NCI-H1417 (cell line): ENCODE data around the gene CIB4.
A peak's percentile ranks its signal among the peaks of the same experiment; 100 is the strongest.

Source experiments
- DNase-seq, 3 experiments: peaks; one replicate each; lab custom pipeline; 2025; lab: John Stamatoyannopoulos, UW

Gene CIB4

DNA sequence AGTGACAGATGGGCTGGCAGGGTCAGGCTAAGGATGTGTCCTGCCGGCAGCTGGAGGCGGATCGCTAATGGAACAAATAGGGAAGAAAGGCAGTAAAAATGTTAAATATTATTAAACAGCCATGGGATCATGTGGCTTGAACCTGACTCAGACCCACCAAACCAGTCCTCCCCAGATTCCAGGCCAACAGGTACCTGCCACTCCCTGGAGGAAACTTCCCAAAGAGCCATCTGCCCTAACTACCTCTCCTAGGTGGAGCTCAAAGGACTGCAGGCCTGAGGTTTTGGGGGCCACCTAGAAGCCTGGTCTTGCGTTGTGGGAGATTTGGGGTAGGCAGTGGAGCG lies 34.3 kb downstream of the CIB4 start:
- DNase-seq: peak in 1 of 3 experiments; percentile 46

DNA sequence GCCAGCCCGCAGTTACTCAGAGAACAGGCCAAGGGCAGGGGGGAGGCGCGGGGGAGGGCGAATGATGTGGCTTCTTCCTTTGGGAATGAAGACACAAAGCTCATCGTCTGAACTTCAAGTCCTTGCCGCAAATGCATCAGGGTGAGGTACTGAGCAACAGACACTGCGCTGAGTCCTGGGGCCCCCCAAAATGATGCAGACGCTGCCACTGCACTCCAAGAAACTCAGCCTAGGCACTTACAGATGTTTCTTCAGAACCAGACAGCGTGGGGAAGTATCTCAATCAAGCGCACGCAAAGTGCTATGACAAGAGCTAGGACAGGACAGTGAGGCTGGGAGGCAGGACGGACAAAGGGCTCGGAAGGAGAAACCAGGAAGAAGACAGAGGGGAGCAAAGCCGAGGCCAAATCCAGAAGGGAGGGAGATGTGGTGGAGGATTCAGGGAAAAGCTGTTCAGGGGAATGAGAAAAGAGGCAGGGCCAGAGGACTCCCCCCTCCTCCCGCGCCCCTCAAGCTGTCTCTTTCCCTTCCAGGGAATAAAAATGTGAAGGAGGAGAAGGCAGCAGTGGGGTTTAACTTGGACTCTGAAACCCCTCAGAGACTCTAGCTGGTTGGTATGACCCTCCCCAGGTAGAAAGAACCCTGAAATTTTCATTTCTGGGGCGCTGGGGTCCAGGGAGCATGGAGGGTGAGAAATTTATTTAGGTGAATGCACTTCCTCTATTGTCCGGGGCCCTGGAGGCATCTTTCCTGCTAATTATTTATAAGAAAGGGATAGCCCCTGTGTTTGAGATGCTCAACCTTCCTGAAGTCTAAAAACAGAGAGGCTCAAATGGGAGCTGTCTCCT lies 34.9 kb downstream of the CIB4 start:
- peak in 1 of 3 experiments; percentile 6 for DNase-seq

DNA sequence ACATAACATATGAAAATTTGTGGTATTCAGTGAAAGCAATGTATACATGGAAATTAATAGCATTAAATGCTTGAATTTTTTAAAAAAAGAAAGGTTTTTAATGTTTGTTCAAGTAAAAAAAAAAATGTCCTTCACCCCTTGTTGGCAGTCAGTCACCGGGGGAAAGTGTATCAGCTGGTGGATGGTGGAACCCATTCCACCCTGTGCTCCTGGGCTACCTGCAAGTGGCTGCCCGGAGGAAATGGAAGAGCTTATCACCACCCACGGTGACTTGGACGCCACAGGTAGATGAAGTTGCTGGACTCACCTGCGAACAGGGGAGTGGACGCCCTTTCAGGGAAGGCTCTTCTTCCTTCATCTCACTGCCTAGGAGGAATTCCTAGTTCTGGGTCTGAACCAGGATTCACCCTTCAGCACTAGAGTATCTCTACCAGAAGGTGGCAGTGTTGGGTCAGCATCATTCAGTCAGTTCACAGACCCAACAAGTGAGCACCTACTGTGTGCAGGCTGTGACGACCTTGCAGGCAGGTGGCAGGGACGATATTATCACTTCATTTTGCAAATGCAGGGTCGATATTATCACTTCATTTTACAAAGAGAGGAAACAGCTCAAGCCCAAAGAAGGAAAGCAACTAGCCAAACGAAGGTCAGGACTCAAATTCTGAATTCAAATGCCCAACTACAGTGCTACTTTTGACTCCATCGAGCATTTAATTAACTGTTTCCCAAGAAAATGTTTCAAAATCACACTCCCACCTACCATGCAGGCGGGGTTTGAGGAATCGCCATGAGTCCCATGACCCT lies 35.8 kb downstream of the CIB4 start:
- peak; percentile 40 to 83 (median 71) for DNase-seq

DNA sequence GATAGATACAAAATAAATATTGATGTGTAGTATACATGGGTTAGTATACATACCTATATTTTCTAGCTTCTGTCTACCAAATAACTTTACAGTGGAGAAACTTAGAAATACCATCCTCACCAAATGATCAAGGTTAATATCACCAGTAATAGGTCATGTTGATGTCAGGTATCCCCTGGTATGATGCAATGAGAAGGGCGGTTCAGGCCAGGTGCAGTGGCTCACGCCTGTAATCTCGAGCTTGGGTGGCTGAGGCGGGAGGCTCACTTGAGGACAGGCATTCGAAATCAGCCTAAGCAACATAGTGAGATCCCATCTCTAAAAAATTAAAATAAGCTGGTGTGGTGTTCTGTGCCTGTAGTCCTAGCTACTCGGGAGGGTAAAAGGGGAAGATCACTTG lies 38.6 kb downstream of the CIB4 start:
- no peak for DNase-seq

DNA sequence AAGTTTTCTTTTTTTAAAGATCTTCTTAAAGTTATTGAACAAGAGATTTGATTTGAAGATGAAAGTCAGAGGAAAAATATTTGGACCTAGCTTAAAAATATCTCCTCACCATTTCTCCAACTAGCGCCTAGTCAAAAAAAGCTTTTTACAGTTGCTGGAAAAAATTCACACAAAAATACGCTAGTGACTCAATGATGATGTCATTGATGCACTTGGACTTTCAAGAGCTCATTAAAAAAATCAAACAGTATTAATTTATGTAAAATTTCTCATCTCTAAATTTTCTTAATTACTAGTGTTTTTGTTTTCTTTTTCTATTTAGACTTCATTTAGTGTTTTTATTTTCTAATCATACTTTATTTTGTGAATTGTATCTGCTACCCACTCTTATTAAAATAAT lies 41.8 kb downstream of the CIB4 start:
- DNase-seq: no peak

DNA sequence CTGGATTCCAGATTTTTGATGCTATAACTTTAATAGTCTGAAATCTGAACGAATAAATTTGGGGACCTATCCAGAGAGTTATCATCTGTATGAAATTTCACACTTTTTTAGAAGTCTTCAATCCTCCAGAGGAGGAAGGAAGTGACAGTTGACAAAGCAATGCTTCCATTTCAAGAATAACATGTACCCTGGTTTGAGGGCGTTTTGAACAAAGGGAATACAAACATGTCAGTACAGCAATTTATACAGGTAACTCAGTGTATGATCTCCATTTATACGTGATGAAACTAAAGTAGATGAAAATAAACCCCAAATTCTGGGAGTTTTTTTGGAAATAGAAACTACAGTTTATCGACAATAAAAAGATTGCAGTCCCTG lies 42.2 kb downstream of the CIB4 start:
- DNase-seq: no peak

DNA sequence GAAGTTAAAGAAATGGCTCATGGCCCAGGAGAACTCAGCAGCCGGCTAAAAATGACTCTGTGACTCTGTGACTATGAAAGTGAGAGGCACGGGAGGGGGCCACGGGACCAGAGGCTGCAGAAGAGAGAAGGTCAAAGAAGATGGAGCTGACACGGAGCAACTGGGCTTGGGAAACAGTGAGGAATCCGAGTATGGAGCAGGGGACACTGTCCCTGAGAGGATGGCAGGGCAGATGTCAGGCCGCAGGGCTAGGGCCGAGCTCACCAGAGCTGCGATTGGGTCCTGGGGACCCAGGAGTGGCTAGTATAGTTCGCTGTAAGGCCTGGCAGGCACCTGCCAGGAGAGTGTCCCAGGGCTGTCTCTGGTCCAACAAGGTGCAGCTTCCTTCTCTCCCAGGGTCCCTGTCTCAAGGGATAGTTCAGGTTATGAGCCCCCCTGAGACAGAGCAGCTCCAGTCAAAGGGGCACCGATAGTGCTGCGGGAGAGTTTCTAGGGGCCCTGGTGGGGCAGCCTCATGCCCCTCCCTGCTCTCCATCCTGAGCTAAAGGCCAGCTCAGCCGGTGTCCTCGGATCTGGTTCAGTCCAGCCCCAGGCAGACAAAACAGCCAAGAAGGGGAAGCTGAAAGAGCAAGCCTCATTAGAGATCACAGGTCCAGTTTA lies 42.7 kb downstream of the CIB4 start:
- no peak for DNase-seq

DNA sequence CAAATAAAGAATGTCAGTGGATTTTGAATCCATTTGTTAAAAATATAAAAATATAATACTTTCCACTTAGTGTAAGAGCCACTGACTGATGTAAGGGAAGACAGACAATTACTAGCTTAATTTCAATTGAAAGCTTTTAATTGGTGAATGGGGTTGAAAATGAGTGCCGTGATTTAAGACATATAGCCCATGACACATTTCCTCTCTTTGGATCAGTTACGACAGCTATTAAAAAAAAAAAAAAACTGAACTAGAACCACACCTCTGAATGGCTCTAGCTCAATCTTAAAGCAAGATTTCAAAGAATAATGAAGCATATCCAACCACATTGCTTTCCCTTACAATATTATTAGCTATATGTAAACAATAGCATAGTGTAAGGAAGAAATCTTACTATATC lies 44.0 kb downstream of the CIB4 start:
- DNase-seq: no peak

DNA sequence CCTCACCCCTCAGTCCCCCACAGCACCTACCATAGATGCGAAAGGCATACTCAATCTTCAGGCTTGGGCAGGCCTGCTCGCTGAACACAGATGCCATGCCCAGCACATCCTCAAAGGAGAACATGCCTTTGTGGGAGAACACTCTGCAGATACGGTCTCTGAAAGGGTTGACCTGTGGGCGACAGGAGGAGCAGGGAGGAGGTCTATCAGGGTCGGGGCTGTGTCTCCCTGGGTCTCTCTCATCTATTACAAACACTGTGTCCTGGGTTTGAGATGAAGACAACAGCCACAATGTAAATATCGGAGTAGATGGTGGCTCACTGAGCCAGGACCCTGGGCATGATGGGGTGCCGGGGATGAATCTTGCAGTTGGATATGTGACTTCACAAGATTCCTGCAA lies 46.0 kb downstream of the CIB4 start:
- DNase-seq: no peak

DNA sequence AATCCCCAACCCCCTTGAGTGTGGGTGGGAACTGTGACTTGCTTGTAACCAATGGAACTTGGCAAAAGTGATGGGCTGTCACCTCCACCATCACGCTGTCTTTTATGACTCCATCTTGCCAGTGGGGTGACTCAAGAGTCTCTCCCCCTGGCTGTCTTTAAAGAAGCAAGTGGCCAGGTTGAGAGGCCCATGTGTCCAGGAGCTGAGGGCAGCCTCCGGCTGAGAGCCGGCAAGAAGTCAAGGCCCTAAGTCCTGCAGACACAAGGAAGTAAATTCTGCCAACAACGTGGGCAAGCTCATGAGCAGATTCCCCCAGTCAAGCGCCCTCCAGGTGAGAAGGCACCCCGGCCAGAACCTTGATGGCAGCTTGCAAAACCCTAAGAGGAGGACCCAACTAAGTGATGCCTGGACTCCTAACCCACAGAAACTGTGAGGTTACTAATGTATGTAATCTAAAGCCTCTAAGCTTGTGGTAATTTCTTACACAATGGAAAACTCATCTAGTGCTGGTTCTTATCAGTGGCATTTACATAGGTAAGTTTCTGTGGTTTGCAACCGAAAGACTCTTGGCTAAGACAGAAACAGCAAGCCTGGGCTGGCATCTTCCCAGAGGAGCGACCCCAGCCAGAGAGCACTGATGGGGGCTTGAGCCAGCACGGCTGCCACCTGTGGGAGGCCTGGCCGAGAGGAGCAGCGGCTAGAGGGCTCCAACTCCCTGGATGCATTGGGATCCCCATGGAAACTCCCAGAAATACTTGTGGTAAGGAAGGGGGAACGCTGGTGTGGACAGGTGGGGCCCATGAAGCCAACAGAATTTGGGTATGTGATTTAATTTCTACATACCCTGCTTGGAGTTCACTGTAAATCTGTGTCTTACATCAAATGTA lies 49.3 kb downstream of the CIB4 start:
- no peak for DNase-seq

DNA sequence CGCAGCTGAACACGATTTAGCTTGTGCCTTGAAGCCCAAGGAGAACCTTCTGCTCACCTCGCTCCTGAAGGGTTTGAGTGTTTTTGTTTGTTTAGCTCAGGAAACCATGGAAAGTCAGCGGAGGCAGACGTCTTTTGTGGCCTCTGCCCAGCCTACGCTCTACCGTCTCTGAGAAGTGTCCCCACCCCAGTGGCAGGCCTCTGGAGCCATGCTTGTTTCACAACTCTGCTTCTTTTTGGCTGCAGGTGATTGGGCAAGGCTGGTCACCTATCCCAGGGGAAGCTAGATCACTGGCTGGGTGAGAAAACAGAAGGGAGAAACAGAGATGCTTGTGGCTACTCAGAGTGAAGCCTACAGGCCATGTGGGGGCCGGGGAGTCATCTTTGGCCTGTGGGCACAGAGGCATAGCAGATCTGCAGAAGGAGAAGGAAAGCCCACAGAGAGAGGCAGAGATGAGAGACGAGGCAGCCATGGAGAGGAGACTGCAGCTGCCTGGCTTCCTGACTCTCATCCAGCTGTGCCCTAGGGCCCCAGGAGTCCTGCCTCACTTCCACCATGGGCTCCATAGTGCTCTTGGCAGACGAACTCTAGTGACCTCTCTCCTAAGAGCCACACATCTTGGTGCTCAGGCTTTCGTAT lies 50.1 kb downstream of the CIB4 start:
- DNase-seq: peak in 1 of 3 experiments; percentile 31

DNA sequence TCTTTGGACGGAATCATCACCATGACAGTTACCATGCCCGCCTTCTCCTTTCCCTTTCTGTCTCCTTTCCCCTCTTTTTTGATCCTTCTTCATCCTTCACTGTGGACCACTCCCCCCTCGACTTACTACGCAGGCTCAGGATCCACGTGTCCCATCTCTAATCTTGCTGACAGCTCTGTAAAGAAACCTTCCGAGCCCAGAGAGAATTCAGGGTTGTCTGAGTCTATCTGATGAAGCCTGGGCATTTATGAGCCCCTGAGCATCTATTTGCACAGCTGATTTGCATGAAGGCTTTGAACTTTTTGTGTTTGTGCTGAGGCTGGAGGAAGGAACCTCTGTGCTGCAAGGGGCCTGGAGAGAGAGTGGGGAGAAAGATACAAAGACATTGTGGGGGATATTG lies 50.7 kb downstream of the CIB4 start:
- peak in 1 of 3 experiments; percentile 37 for DNase-seq

DNA sequence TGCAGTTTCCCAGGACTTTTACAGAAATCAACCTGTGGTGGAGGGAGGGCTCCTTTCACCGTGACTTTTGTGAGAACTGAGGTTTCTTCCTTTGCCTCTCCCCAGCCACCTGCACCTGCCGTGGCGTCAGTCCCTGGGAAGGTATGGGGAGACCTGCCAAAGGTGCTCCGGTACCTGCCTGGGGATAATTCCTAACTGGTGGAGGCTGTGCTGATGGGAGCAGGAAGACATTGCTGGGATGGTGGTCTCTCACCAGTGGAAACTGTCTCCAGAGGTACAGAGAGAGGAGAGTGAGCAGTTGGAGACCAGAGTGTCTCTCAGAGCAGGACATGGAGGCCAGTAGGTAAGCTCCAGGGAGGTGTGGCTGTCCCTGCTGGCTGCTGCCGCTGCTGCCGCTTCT lies 52.6 kb downstream of the CIB4 start:
- DNase-seq: peak in 1 of 3 experiments; percentile 46

DNA sequence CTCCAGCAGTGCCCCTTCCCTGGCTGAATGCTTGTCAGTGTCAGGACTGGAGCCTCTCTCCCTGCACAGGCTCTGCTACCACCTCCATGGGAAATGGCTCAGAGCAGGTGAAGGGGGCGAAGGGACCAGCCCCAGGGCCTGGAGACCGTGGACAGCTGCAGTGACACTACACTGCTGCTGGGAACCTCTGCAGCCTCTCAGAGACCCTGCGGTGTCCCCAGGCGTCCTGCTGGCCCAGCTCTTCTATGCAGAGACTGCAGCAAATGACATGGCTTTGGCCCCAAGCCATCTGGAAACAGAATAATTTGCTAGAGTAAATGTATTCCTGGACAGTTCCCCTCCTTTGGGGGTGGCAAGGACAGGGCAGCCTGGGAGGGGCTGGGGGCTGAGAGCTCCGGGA lies 53.2 kb downstream of the CIB4 start:
- DNase-seq: peak in 2 of 3 experiments; percentile 35 to 56

DNA sequence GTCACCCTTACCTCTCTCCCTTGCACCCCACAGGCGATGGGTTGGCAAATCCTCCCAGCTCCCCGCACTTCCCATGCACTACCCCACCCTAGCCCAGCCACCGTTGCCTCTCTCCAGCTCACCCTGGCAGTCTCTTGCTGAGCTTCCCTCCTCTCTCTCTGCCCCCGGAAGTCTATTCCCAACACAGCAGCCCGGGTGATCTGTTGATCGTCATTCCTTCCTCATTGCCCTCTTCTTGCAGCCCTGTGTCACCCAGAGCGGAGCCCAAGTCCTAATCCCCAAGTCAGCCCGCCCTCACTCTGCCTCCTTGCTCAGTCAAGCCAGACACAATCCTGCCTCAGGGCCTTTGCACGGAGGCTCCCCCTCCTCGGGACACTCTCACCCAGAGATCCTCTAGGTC lies 55.2 kb downstream of the CIB4 start:
- DNase-seq: no peak

DNA sequence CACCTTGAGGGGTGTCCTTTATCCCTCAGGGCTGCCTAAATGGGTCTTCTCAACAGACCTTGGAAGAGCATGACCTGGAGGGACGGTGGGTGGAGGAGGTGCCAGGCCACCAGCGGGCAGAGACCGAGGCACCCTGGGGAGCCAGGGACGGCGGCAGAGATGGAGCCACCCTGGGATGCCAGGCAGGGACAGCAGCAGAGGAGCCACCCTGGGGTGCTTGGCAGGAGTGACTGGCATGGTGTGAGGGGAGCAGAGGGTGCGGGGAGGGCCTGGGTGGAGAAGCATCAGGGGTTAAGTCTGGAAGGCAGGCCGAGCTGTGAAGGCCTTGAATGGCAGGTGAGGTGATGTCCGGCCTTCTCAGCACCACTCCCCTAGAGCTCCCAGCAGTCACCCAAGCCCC lies 56.1 kb downstream of the CIB4 start:
- DNase-seq: peak in 2 of 3 experiments; percentile 48 to 49

DNA sequence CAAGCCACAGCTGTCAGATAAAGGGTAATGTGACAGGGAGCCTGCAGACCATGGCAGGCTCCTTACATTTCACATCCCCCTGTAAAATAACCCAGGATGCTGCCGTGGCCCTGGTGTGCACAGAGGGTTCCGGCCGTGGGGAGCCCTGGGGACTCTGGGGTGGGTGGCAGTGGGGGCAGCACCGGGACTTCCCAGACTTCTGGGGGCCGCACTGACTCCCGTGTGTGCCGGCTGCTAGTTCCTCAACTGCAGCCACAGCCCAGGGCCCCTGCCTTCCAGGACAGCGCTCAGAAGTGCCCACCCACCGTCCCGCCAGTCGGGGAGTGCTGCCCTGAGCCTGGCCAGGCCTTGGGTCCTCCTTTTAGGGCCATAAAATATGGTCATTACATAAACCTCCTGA lies 56.5 kb downstream of the CIB4 start:
- DNase-seq: no peak

DNA sequence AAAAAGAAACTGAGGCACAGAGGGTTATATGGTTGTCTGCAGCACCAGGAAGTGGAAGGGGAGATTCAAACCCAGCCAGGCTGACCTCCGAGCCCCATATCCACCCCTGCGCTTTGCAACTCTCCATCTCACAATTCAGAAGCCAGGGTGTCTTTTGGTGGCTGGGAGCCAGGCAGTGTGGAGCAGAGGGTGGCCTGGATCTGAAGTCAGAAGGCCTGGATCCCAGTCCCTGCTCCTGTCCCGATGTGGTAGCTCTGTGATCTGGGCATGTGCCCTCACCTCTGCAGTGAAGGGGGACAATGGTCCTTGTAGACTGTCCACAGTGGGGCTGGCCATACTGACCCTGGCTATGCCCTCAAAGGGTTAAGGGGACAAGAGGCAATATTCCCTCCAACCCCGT lies 57.0 kb downstream of the CIB4 start:
- DNase-seq: no peak

DNA sequence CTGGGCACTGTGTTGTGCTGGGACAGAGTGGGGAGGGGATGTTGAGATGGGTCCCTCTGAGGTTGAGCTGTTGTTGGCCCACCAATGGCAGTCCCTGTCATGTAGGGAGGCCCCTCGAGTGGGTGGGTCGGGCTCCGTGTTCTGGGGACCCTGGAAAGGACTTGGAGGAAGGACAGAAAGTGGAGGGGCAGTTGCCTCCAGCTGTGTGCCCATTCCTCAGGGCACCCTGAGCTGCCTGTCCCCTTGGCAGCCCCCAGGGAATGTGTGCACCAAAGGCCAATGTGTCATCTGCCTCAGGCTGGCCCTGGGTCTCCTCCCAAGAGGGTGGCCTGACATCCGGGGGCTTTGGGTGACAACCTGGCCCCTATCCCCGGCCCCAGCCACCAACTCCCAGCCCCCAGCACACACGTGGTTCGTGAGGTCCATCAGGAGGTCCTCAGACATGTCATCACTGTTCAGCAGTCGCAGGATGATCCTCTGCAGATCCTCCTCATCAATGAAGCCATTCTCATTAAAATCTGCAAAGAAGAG lies 57.7 kb downstream of the CIB4 start:
- no peak for DNase-seq

DNA sequence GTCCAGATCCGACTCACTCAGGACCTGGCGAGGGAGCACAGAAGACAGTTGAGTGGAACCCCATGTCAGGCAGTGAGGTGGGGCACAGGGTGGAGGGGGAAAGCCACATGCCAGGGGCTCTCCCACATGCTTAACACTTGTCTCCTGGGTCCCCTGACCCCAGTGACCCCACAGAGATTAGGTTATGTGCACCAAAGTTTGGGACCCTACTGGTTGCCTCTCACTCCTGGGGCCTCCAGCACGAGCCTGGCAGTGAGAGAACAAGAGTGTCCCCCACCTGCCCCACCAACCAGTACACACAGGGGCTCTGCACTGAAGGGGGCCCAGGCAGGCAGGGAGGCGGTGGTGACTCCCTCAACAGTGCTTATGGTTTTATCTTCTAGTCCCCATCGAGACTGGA lies 58.3 kb downstream of the CIB4 start:
- DNase-seq: no peak
